Skeletal muscle cell (primary cell): ENCODE data around the gene MOSPD2.

Experiments
- DNase-seq: peaks from one replicate; pipeline ENCODE4 v3.0.0-alpha.2; 2010; ENCODE audit warnings: low read depth
- H3K4me3 ChIP-seq: 2 replicates; pipeline ENCODE4 v1.5.1; 2011; ENCODE audit warnings: low read depth, mild to moderate bottlenecking, control low read depth, low read length, moderate library complexity

MOSPD2 gene

GRCh38 chrX:14902537-14902936 is 29.3 kb downstream of the MOSPD2 start:
- DNase-seq: no peak
- no peak overlapping the region for H3K4me3 ChIP-seq

GRCh38 chrX:14903891-14904290 is 30.7 kb downstream of the MOSPD2 start:
- no peak overlapping the region for H3K4me3 ChIP-seq
- no peak for DNase-seq

GRCh38 chrX:14913241-14913640 is 40.0 kb downstream of the MOSPD2 start:
- no peak for DNase-seq
- H3K4me3 ChIP-seq: no peak overlapping the region

- no peak for DNase-seq
- H3K4me3 ChIP-seq: no peak overlapping the region
Measured at GRCh38 chrX:14915596-14915995, 42.4 kb downstream of the MOSPD2 start.

GRCh38 chrX:14916017-14916674 is 42.9 kb downstream of the MOSPD2 start:
- no peak overlapping the region for H3K4me3 ChIP-seq
- DNase-seq: peak; percentile 18

GRCh38 chrX:14919407-14919806 is 46.2 kb downstream of the MOSPD2 start:
- H3K4me3 ChIP-seq: no peak overlapping the region

GRCh38 chrX:14920196-14920595 is 47.0 kb downstream of the MOSPD2 start:
- no peak for DNase-seq
- H3K4me3 ChIP-seq: no peak overlapping the region

More at GRCh38 chrX:14919407-14919806, 46.2 kb downstream of the MOSPD2 start:
- DNase-seq: no peak

GRCh38 chrX:14922437-14922836 is 49.2 kb downstream of the MOSPD2 start:
- DNase-seq: peak; percentile 40
- no peak overlapping the region for H3K4me3 ChIP-seq

GRCh38 chrX:14923761-14924160 is 50.5 kb downstream of the MOSPD2 start:
- DNase-seq: no peak
- no peak overlapping the region for H3K4me3 ChIP-seq

GRCh38 chrX:14926471-14926870 is 53.2 kb downstream of the MOSPD2 start:
- DNase-seq: no peak
- H3K4me3 ChIP-seq: no peak overlapping the region

GRCh38 chrX:14927401-14927800 is 54.2 kb downstream of the MOSPD2 start:
- H3K4me3 ChIP-seq: no peak overlapping the region
- DNase-seq: no peak

- DNase-seq: no peak
Measured at GRCh38 chrX:14930663-14931062, 57.4 kb downstream of the MOSPD2 start.

GRCh38 chrX:14932136-14932535 is 58.9 kb downstream of the MOSPD2 start:
- no peak overlapping the region for H3K4me3 ChIP-seq
- no peak for DNase-seq

More at GRCh38 chrX:14930663-14931062, 57.4 kb downstream of the MOSPD2 start:
- H3K4me3 ChIP-seq: no peak overlapping the region

- H3K4me3 ChIP-seq: no peak overlapping the region
- DNase-seq: no peak
Measured at GRCh38 chrX:14934423-14934822, 61.2 kb downstream of the MOSPD2 start.

- DNase-seq: no peak
- H3K4me3 ChIP-seq: no peak overlapping the region
Measured at GRCh38 chrX:14936561-14936960, 63.3 kb downstream of the MOSPD2 start.

GRCh38 chrX:14939644-14940043 is 66.4 kb downstream of the MOSPD2 start:
- no peak overlapping the region for H3K4me3 ChIP-seq
- no peak for DNase-seq

GRCh38 chrX:14941301-14941700 is 68.1 kb downstream of the MOSPD2 start:
- H3K4me3 ChIP-seq: no peak overlapping the region
- DNase-seq: no peak

GRCh38 chrX:14942341-14942740 is 69.1 kb downstream of the MOSPD2 start:
- no peak overlapping the region for H3K4me3 ChIP-seq
- no peak for DNase-seq

- no peak for DNase-seq
- no peak overlapping the region for H3K4me3 ChIP-seq
Measured at GRCh38 chrX:14943962-14944361, 70.7 kb downstream of the MOSPD2 start.

- DNase-seq: no peak
- no peak overlapping the region for H3K4me3 ChIP-seq
Measured at GRCh38 chrX:14946606-14947155, 73.5 kb downstream of the MOSPD2 start.

GRCh38 chrX:14948691-14949090 is 75.5 kb downstream of the MOSPD2 start:
- H3K4me3 ChIP-seq: no peak overlapping the region
- no peak for DNase-seq
